Lower leg skin (tissue), 4 donors: ENCODE results near the gene MESD. TPM values are rescaled to one million over a fixed set of nuclear protein-coding genes. Genes with fewer than 3 reads are reported as not detected.

Experiments
- DNase-seq, 2 donors: peaks; one replicate each; pipeline ENCODE4 v3.0.0-alpha.2; 2019; ENCODE audit warnings: low spot score in 2 of 2
- H3K4me3 ChIP-seq: fragments of 200-600 bp; sonication (generic); 2 replicates; pipeline ENCODE4 v1.5.1; 2017; ENCODE audit warnings: mild to moderate bottlenecking, low read depth; ENCODE audit not compliant: poor library complexity, severe bottlenecking
- POLR2A ChIP-seq, 2 donors: fragments of 450-650 bp; IDR thresholded peaks; one replicate each; pipeline ENCODE4 v1.6.1; 2016 to 2017; ENCODE audit warnings: antibody characterized with exemption in 2 of 2, mild to moderate bottlenecking in 1 of 2, moderate library complexity in 1 of 2
- WGBS, 2 donors: methylation state at CpG; one replicate each; pipeline ENCODE4 v1.1.5; 2018; 5-methylcytosine and 5-hydroxymethylcytosine counted together
- intact Hi-C: fragments of 100-400 bp; cut with DNase I; formaldehyde crosslinking; loops from one replicate; pipeline ENCODE4 v1.15.0; 2023; ENCODE audit warnings: low total_unique reads
- total RNA-seq, 4 donors: library from RNA; depleted of rRNA; stranded (reverse); fragments of >200 nt; gene quantifications; one replicate each; pipeline ENCODE4 v1.1.0, GENCODE V29; 2016
- TF ChIP-seq, protein P1 (sequence below), 3 donors: fragments of 450-650 bp; IDR thresholded peaks; one replicate each; pipeline ENCODE4 v1.5.1; 2016; ENCODE audit warnings: antibody characterized with exemption in 3 of 3, mild to moderate bottlenecking in 3 of 3, moderate library complexity in 2 of 3

Gene MESD
- total RNA-seq, 4 donors from 2014 or later, result 17.1 to 18.3 (median 17.7) TPM

DNA sequence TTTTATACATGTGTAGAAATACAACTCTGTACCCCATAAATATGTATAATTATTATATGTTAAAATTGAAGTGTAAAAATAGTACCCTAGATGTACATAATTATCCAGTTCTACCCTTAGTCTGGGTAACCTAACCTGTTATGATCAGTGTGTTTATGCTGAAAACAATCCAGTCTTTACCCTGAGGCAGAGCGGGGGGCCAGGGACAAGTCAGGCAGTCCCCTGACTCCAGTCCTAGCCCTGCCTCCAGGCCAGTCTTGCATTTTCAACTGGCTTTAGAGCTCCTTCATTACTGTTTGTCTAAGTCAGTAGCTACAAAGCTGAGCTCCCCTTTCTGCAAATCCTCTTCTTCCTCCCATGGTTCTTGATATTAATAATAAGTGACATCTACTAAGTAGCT, 3.1 kb downstream of the MESD start:
- no peak overlapping the region for H3K4me3 ChIP-seq
- intact Hi-C loops, result loop anchor here (10.0 kb wide), 1 partner anchor 118 kb away; no protein-coding TSS in a partner anchor
- 74 to 84% methylated on average over 1 of the region's 1 CpG for WGBS, 2 donors
- no peak for DNase-seq
- TF ChIP-seq POLR2A (IDR thresholded peaks at IDR 0.05), result no peak
- TF ChIP-seq, protein P1, sequence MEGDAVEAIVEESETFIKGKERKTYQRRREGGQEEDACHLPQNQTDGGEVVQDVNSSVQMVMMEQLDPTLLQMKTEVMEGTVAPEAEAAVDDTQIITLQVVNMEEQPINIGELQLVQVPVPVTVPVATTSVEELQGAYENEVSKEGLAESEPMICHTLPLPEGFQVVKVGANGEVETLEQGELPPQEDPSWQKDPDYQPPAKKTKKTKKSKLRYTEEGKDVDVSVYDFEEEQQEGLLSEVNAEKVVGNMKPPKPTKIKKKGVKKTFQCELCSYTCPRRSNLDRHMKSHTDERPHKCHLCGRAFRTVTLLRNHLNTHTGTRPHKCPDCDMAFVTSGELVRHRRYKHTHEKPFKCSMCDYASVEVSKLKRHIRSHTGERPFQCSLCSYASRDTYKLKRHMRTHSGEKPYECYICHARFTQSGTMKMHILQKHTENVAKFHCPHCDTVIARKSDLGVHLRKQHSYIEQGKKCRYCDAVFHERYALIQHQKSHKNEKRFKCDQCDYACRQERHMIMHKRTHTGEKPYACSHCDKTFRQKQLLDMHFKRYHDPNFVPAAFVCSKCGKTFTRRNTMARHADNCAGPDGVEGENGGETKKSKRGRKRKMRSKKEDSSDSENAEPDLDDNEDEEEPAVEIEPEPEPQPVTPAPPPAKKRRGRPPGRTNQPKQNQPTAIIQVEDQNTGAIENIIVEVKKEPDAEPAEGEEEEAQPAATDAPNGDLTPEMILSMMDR (IDR thresholded peaks at IDR 0.05), result no peak

DNA sequence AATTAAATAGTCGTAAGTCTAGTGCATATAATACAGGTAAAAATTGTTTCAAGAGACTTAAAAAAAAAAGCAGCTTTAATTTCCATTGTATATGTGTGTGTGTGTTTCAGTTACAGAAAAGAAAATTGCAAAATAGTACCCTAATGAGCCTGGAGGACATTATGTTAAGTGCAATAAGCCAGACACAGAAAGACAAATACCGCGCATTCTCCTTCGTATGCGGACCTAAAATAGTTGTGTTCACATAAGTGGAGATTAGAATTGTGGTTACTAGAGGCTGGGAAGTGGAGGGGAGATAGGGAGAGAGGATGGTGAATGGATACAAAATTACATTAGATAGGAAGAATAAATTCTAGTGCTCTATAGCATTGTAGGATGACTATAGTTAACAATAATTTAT, 3.6 kb downstream of the MESD start:
- 87 to 94% methylated on average over 5 of the region's 5 CpGs for WGBS, 2 donors
- no peak for TF ChIP-seq POLR2A (IDR thresholded peaks at IDR 0.05)
- TF ChIP-seq, protein P1 (IDR thresholded peaks at IDR 0.05), result no peak
- intact Hi-C loops, result loop anchor here (10.0 kb wide), 1 partner anchor 119 kb away; no protein-coding TSS in a partner anchor
- DNase-seq, result no peak
- H3K4me3 ChIP-seq, result no peak overlapping the region

DNA sequence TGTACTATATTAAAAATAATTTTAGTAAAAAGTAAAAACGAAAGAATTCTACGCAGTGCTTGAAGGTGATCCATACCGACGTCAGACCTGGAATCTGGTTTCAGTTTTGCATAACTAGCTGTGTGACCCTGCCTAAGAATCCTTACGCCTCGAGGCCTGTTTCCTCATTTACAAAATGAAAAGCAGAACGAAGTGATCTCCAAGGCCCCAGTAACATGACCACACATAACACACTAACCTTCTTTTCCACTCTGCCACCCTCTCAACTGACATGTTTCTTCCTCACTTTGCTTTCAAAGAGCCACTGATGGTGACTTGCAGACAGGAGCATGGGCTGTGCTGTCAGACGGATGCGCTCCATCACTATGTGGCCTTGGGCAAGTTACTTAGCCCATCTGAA, 4.8 kb downstream of the MESD start:
- intact Hi-C loops, result loop anchor here (10.0 kb wide), 1 partner anchor 120 kb away; no protein-coding TSS in a partner anchor
- peak in 1 of 2 donors; percentile 47 for DNase-seq
- H3K4me3 ChIP-seq, result no peak overlapping the region
- no peak for TF ChIP-seq POLR2A (IDR thresholded peaks at IDR 0.05)
- TF ChIP-seq, protein P1 (IDR thresholded peaks at IDR 0.05), result no peak
- WGBS, 2 donors, result 40 to 51% methylated on average over 9 of the region's 9 CpGs

DNA sequence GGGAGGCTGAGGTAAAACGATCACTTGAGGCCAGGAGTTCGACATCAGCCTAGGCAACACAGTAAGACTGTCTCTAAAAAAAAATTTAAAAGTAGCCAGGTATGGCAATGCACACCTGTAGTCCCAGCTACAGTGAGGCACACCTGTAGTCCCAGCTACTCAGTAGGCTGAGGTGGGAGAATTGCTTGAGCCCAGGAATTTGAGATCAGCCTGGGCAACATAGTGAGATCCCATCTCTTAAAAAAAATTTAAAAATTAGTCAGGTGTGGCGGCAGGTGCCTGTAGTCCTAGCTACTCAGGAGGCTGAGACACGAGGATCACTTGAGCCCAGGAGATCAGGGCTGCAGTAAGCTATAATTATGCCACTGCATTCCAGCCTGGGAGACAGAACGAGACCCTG, 6.8 kb downstream of the MESD start:
- no peak for DNase-seq
- no peak overlapping the region for H3K4me3 ChIP-seq
- 85 to 90% methylated on average over 5 of the region's 5 CpGs for WGBS, 2 donors
- TF ChIP-seq POLR2A (IDR thresholded peaks at IDR 0.05), result no peak
- TF ChIP-seq, protein P1 (IDR thresholded peaks at IDR 0.05), result no peak
- intact Hi-C loops, result loop anchor here (10.0 kb wide), 1 partner anchor 122 kb away; no protein-coding TSS in a partner anchor

DNA sequence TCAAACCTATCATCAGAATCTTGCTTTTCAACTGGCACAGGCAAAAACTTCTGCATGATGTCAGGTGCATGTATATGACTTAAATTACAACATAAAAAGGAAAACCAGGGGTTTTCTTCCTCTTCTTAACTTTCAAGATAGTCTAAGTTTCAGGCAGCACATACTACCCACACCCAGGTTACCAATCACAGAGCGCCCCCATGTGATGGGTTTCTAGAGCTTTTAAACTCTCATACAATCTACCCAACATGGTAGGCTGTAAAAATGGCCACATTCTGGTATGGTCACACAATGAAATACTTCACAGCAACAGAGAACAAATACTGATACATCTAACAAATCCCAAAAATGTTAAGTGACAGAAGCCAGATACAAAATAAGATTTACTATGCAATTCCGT, 7.4 kb downstream of the MESD start:
- DNase-seq, result no peak
- 88 to 95% methylated on average over 2 of the region's 2 CpGs for WGBS, 2 donors
- TF ChIP-seq, protein P1 (IDR thresholded peaks at IDR 0.05), result no peak
- TF ChIP-seq POLR2A (IDR thresholded peaks at IDR 0.05), result no peak
- intact Hi-C loops, result loop anchor here (10.0 kb wide), 1 partner anchor 123 kb away; no protein-coding TSS in a partner anchor
- H3K4me3 ChIP-seq, result no peak overlapping the region
